Measurements from ENCODE around the gene DPH5.

GRCh38 chr1:100941098-100941527, 84.5 kb downstream of the DPH5 start:
- TF ChIP-seq CTCF (IDR thresholded peaks at IDR 0.05) (no peak), ZFX (IDR thresholded peaks at IDR 0.05; ENCODE audit: borderline replicate concordance) (no peak)
